SK-N-SH treated with all-trans-retinoic acid at 6 μM for 48 hours (cell line): ENCODE measurements around the gene SOX5.

ENCODE experiments used
- ATAC-seq: fragments of 200-7000 bp; cut with Tn5 transposase; 3 replicates; pipeline ENCODE4 v1.9.1; 2020; ENCODE audit warnings: mild to moderate bottlenecking, moderate library complexity
- ARNTL ChIP-seq: fragments of 450-650 bp; formaldehyde crosslinking; IDR thresholded peaks from 2 replicates; pipeline ENCODE4 v1.5.0; 2020; ENCODE audit warnings: low read depth, mild to moderate bottlenecking, moderate library complexity, borderline replicate concordance
- BACH2 ChIP-seq: fragments of 250-450 bp; sonication (Bioruptor Pico); IDR thresholded peaks from 2 replicates; pipeline ENCODE4 v1.9.0; 2021; ENCODE audit warnings: mild to moderate bottlenecking, borderline replicate concordance
- CSDC2 ChIP-seq: fragments of 250-450 bp; sonication (Bioruptor Pico); IDR thresholded peaks from 2 replicates; pipeline ENCODE4 v1.5.0; 2020; ENCODE audit warnings: mild to moderate bottlenecking, moderate library complexity
- CSRNP3 ChIP-seq: fragments of 250-450 bp; sonication (Bioruptor Pico); IDR thresholded peaks from 2 replicates; pipeline ENCODE4 v1.5.1; 2021; ENCODE audit warnings: mild to moderate bottlenecking, moderate library complexity
- ESRRG ChIP-seq: fragments of 250-450 bp; sonication (Bioruptor Pico); IDR thresholded peaks from 2 replicates; pipeline ENCODE4 v1.6.1; 2021; ENCODE audit warnings: mild to moderate bottlenecking
- GLIS3 ChIP-seq: fragments of 250-450 bp; sonication (Bioruptor Pico); IDR thresholded peaks from 2 replicates; pipeline ENCODE4 v1.5.0; 2020; ENCODE audit warnings: mild to moderate bottlenecking, moderate library complexity
- ISL1 ChIP-seq: fragments of 250-450 bp; sonication (Bioruptor Pico); IDR thresholded peaks from 2 replicates; pipeline ENCODE4 v2.1.2; 2022; ENCODE audit warnings: mild to moderate bottlenecking, moderate library complexity
- OSR1 ChIP-seq: fragments of 250-450 bp; sonication (Bioruptor Pico); IDR thresholded peaks from 2 replicates; pipeline ENCODE4 v1.8.0; 2022; ENCODE audit warnings: moderate library complexity, mild to moderate bottlenecking, inconsistent platforms
- PATZ1 ChIP-seq: fragments of 250-450 bp; sonication (Bioruptor Pico); IDR thresholded peaks from 2 replicates; pipeline ENCODE4 v1.8.0; 2020; ENCODE audit warnings: mild to moderate bottlenecking, moderate library complexity, borderline replicate concordance
- POU6F1 ChIP-seq: fragments of 250-450 bp; sonication (Bioruptor Pico); IDR thresholded peaks from 2 replicates; pipeline ENCODE4 v1.8.0; 2021; ENCODE audit warnings: low read depth, mild to moderate bottlenecking, moderate library complexity, borderline replicate concordance
- PPARA ChIP-seq: fragments of 250-450 bp; sonication (Bioruptor Pico); IDR thresholded peaks from 2 replicates; pipeline ENCODE4 v1.5.0; 2020; ENCODE audit warnings: mild to moderate bottlenecking, borderline replicate concordance
- RARB ChIP-seq: fragments of 250-450 bp; sonication (Bioruptor Pico); IDR thresholded peaks from 2 replicates; pipeline ENCODE4 v1.8.0; 2021; ENCODE audit warnings: mild to moderate bottlenecking, moderate library complexity
- SNAI2 ChIP-seq: fragments of 250-450 bp; sonication (Bioruptor Pico); IDR thresholded peaks from 2 replicates; pipeline ENCODE4 v1.5.0; 2020; ENCODE audit warnings: mild to moderate bottlenecking, moderate library complexity
- TCF4 ChIP-seq: fragments of 250-450 bp; sonication (Bioruptor Pico); IDR thresholded peaks from 2 replicates; pipeline ENCODE4 v1.8.0; 2021; ENCODE audit warnings: mild to moderate bottlenecking, moderate library complexity, borderline replicate concordance
- TOX ChIP-seq: fragments of 250-450 bp; sonication (Bioruptor Pico); IDR thresholded peaks from 2 replicates; pipeline ENCODE4 v1.8.0; 2021; ENCODE audit warnings: mild to moderate bottlenecking, moderate library complexity, borderline replicate concordance
- ZC3H10 ChIP-seq: fragments of 250-450 bp; sonication (Bioruptor Pico); IDR thresholded peaks from 2 replicates; pipeline ENCODE4 v1.5.1; 2021; ENCODE audit warnings: mild to moderate bottlenecking, moderate library complexity
- ZFP3 ChIP-seq: fragments of 250-450 bp; sonication (Bioruptor Pico); IDR thresholded peaks from 2 replicates; pipeline ENCODE4 v1.5.0; 2020; ENCODE audit warnings: mild to moderate bottlenecking, moderate library complexity
- ZFP30 ChIP-seq: fragments of 450-650 bp; formaldehyde crosslinking; IDR thresholded peaks from 2 replicates; pipeline ENCODE4 v1.5.0; 2022; ENCODE audit warnings: mild to moderate bottlenecking, moderate library complexity
- ZNF565 ChIP-seq: fragments of 450-650 bp; formaldehyde crosslinking; conservative IDR thresholded peaks from 2 replicates; pipeline ENCODE4 v1.5.0; 2020; ENCODE audit warnings: low read depth, mild to moderate bottlenecking, moderate library complexity
- ZNF70 ChIP-seq: fragments of 450-650 bp; formaldehyde crosslinking; IDR thresholded peaks from 2 replicates; pipeline ENCODE4 v1.5.0; 2020; ENCODE audit warnings: mild to moderate bottlenecking, moderate library complexity
- ZNF8 ChIP-seq: fragments of 450-650 bp; formaldehyde crosslinking; IDR thresholded peaks from 2 replicates; pipeline ENCODE4 v1.5.0; 2020; ENCODE audit warnings: mild to moderate bottlenecking, moderate library complexity

Gene SOX5

GRCh38 chr12:23952071-23952470 lies 2.6 kb upstream of the SOX5 start:
- TF ChIP-seq GLIS3 (CRISPR knock-in tag): no peak
- TF ChIP-seq ESRRG (CRISPR knock-in tag): no peak
- no peak for ATAC-seq

GRCh38 chr12:23950775-23951451 lies 1.4 kb upstream of the SOX5 start:
- TF ChIP-seq ZC3H10 (CRISPR knock-in tag) (no peak), RARB (no peak), ZNF70 (no peak), TCF4 (CRISPR knock-in tag) (no peak), ZFP30 (CRISPR knock-in tag) (no peak), POU6F1 (CRISPR knock-in tag) (no peak)

GRCh38 chr12:23950210-23950774 lies 822 bp upstream of the SOX5 start:
- ATAC-seq: peak; percentile 73
- TF ChIP-seq PATZ1 (CRISPR knock-in tag): no peak
- no peak for TF ChIP-seq TCF4 (CRISPR knock-in tag)
- TF ChIP-seq OSR1 (CRISPR knock-in tag): no peak
- no peak for TF ChIP-seq CSRNP3 (CRISPR knock-in tag)
- no peak for TF ChIP-seq ESRRG (CRISPR knock-in tag)
- no peak for TF ChIP-seq ARNTL (CRISPR knock-in tag)
- no peak for TF ChIP-seq TOX (CRISPR knock-in tag)
- no peak for TF ChIP-seq GLIS3 (CRISPR knock-in tag)
- no peak for TF ChIP-seq ZC3H10 (CRISPR knock-in tag)
- TF ChIP-seq CSDC2 (CRISPR knock-in tag): no peak
- no peak for TF ChIP-seq ZNF565 (CRISPR knock-in tag)
- no peak for TF ChIP-seq ZNF8 (CRISPR knock-in tag)
- no peak for TF ChIP-seq RARB
- no peak for TF ChIP-seq ISL1 (CRISPR knock-in tag)
- TF ChIP-seq PPARA (CRISPR knock-in tag): no peak
- no peak for TF ChIP-seq SNAI2 (CRISPR knock-in tag)
- no peak for TF ChIP-seq POU6F1 (CRISPR knock-in tag)
- no peak for TF ChIP-seq ZFP30 (CRISPR knock-in tag)
- no peak for TF ChIP-seq ZNF70
- TF ChIP-seq BACH2: no peak

More at GRCh38 chr12:23950775-23951451, 1.4 kb upstream of the SOX5 start:
- ATAC-seq: peak; percentile 68

- no peak for ATAC-seq
- TF ChIP-seq ZFP3 (CRISPR knock-in tag) (no peak), POU6F1 (CRISPR knock-in tag) (no peak), SNAI2 (CRISPR knock-in tag) (no peak)
Observed at GRCh38 chr12:23948291-23948690, 1.2 kb downstream of the SOX5 start.
